Measurements from ENCODE around the gene ITGAE.

Gene ITGAE

GRCh38 chr17:3665834-3666233 lies 135.2 kb downstream of the ITGAE start:
- Histone ChIP-seq H3K27ac (no peak overlapping the region), H3K4me3 (ENCODE audit: low read depth, low read length) (no peak overlapping the region), H3K36me3 (replicated peaks) (peaks cover 23% of the 10 kb centered on the region), H3K27me3 (replicated peaks) (no peaks in the 10 kb centered on the region)
- DNase-seq: no peak
- in situ Hi-C loops (cut with HindIII; ENCODE audit: low pct_ligation_motif_present, low sequenced_read_pairs): no loop called here
- no peak for TF ChIP-seq CTCF (IDR thresholded peaks at IDR 0.05; ENCODE audit: low read depth, low read length, missing control alignments)
